Measurements from ENCODE around the gene SIAH2.

The SIAH2 gene, protein sequence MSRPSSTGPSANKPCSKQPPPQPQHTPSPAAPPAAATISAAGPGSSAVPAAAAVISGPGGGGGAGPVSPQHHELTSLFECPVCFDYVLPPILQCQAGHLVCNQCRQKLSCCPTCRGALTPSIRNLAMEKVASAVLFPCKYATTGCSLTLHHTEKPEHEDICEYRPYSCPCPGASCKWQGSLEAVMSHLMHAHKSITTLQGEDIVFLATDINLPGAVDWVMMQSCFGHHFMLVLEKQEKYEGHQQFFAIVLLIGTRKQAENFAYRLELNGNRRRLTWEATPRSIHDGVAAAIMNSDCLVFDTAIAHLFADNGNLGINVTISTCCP

GRCh38 chr3:150763122-150763840 lies at the start of gene SIAH2:
TSS of gene SIAH2 (minus strand) at chr3:150763169. CDS start at chr3:150762849, 320 bp downstream.
- TF ChIP-seq, protein P1, sequence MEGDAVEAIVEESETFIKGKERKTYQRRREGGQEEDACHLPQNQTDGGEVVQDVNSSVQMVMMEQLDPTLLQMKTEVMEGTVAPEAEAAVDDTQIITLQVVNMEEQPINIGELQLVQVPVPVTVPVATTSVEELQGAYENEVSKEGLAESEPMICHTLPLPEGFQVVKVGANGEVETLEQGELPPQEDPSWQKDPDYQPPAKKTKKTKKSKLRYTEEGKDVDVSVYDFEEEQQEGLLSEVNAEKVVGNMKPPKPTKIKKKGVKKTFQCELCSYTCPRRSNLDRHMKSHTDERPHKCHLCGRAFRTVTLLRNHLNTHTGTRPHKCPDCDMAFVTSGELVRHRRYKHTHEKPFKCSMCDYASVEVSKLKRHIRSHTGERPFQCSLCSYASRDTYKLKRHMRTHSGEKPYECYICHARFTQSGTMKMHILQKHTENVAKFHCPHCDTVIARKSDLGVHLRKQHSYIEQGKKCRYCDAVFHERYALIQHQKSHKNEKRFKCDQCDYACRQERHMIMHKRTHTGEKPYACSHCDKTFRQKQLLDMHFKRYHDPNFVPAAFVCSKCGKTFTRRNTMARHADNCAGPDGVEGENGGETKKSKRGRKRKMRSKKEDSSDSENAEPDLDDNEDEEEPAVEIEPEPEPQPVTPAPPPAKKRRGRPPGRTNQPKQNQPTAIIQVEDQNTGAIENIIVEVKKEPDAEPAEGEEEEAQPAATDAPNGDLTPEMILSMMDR (IDR thresholded peaks at IDR 0.05; ENCODE audit: low read depth, low read length, missing control alignments) = no peak
- peak; percentile 76 for DNase-seq (ENCODE audit: low read depth)
- peak within 1 kb of the TSS; percentile 97 for H3K4me3 ChIP-seq (ENCODE audit: low read depth, low read length)

GRCh38 chr3:150811984-150812383 lies 49.0 kb upstream of the SIAH2 start:
- DNase-seq (ENCODE audit: low read depth) = no peak
- no peak overlapping the region for H3K4me3 ChIP-seq (ENCODE audit: low read depth, low read length)
- TF ChIP-seq, protein P1 (IDR thresholded peaks at IDR 0.05; ENCODE audit: low read depth, low read length, missing control alignments) = no peak

- no peak for DNase-seq (ENCODE audit: low read depth)
- TF ChIP-seq, protein P1 (IDR thresholded peaks at IDR 0.05; ENCODE audit: low read depth, low read length, missing control alignments) = no peak
- no peak overlapping the region for H3K4me3 ChIP-seq (ENCODE audit: low read depth, low read length)
Observed at GRCh38 chr3:150810641-150811040, 47.7 kb upstream of the SIAH2 start.

DNA sequence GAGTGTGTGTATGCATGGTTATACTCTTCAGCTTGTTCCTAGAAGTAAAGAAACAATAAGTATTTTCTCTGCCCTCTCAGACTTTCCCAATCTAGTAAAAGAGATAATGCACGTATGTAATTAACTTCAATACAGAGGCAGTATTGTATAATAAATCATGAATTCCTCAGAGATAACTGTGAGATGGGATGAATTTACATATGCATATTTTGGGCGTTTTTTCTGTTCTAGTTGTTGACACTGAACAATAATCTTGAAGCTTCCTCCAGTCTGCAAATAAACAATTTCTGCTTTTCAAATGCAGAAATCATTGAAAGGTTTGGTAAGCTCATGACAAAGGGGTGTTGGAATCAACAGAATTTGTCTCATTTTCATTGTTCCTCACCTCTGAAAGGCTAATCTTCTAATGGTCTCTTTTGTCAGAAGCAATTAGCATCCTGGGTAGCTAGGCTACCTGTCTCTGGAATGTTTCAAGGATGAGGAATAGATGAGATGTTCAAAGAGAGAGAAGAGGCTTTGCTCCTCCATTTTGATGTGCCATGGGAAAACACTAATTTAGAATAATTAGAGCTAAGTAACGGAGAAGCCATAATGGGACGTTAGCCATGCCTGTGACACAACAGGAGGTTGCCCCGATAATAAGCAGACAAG lies 43.3 kb upstream of the SIAH2 start:
- TF ChIP-seq, protein P1 (IDR thresholded peaks at IDR 0.05; ENCODE audit: low read depth, low read length, missing control alignments) = no peak
- no peak for DNase-seq (ENCODE audit: low read depth)
- no peak overlapping the region for H3K4me3 ChIP-seq (ENCODE audit: low read depth, low read length)

DNA sequence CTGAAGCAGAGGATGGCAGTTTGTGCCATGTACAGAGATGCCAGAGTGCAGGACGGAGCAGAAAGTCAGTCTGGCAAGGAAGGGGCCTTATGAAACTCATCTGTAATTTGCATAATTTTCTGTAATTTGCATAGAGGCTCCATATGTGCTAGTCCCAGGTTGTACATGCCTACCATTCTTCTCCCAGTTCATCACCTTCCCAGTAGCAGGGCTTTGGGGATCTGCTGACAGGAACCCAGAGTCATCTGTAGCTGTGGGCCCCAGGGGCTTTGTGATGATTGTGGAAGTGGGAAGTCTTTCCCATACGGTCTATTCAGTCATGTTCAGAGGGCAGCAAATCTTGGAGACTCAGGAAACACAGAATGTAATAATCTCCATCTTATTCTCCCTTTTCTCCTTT lies 42.4 kb upstream of the SIAH2 start:
- no peak overlapping the region for H3K4me3 ChIP-seq (ENCODE audit: low read depth, low read length)
- TF ChIP-seq, protein P1 (IDR thresholded peaks at IDR 0.05; ENCODE audit: low read depth, low read length, missing control alignments) = no peak
- no peak for DNase-seq (ENCODE audit: low read depth)

DNA sequence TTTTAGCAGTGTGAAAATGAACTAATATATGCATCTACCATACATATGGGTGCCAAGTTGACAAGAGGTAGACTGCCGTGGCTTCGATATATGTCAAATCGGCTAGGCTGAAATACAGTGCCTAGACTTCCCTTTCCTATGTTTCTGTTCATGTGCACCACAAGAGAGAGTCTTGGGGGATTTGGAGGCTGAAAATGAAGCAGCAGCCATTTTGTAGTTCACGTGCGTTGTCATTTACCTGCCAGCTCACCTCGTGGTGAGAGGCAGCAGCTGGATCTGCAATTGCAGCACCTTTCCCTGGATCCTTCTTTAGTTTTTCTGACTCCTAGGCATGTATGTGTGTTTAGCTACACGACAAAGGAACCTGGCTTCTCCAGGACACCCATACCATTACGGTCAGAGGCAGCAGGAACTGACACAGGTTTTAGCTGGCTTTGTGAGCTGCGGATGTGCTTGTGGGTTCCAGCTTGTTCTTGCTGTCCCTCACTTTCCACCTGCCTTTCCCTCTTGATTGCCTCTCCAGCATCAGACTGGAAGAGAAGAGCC lies 40.5 kb upstream of the SIAH2 start:
- no peak for DNase-seq (ENCODE audit: low read depth)
- no peak overlapping the region for H3K4me3 ChIP-seq (ENCODE audit: low read depth, low read length)
- TF ChIP-seq, protein P1 (IDR thresholded peaks at IDR 0.05; ENCODE audit: low read depth, low read length, missing control alignments) = no peak

All from GM12864 (cell line).